T-helper 2 cell treated with Interferon-gamma antibody and Interleukin-4, amounts not matched to agents 100 ng/mL and 5 ng/mL, for 36 hours (primary cell): ENCODE measurements around the gene PSTPIP1. TPM values are rescaled to one million over a fixed set of nuclear protein-coding genes. Genes with fewer than 3 reads are reported as not detected.

ENCODE experiments used
- intact Hi-C: fragments of 100-400 bp; cut with micrococcal nuclease; formaldehyde crosslinking; loops from one replicate; pipeline ENCODE4 v1.15.1; 2023
- total RNA-seq: library from RNA; stranded (reverse); gene quantifications from 2 replicates; pipeline ENCODE4 v1.2.3, GENCODE V29; 2022

PSTPIP1 gene
- total RNA-seq, 1 donor from 2014 or later = 142 TPM

DNA sequence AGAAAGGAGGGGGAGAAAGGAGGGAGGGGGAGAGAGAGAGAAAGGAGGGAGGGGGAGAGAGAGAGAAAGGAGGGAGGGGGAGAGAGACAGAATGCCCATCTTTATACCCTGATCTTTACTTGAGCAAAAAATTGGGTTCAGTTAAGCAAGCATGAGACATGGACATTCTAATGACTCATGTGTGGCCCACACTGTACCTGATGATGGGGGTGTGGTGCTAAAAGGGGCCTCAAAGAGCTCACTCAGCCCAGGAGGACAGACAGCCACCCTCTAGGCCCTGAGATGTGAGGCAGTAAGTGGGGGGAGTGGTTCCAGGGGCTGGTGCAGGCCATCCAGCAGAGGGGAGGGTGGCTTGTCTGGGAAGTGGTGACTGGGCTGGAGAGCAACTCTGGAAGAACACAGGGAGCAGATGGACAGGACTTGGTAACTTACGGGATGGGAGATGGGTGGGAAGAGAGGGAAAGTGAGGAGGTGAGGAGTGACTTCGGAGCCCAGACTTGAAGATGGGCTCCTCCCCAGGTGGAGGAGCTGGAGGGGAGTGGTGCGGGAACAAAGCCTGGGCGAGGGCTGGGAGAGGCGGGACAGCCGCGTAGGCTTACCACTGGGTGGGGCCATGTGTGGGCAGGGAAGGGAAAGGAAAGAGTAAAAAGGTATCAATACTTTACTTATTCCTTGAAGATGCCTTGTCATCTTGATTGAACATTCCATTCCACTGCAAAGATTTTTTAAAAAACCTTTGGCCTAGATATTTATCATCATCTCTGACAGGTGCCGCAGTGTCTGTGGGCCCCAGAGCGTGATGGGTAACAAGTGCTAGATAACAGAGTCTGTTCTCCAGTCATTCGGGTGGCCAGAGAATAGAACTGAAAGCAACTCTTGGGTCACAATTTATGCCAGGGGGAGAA, 43.6 kb downstream of the PSTPIP1 start:
- intact Hi-C loops = no loop called here

DNA sequence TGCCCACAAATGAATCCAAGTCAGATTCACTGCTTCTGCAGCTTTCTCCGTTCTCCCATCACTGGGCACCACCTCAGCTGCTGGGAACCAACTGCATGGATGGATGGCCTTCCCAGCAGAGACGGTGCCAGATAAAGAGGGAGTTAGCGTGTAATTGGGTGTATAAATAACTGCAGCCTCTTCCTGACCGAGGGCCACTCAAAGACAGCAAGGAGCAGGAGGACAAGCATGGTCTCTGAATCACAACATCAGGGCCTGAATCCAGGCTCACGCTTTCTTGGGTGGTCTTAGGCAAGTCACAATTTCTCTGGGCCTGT, 44.2 kb downstream of the PSTPIP1 start:
- intact Hi-C loops = no loop called here

DNA sequence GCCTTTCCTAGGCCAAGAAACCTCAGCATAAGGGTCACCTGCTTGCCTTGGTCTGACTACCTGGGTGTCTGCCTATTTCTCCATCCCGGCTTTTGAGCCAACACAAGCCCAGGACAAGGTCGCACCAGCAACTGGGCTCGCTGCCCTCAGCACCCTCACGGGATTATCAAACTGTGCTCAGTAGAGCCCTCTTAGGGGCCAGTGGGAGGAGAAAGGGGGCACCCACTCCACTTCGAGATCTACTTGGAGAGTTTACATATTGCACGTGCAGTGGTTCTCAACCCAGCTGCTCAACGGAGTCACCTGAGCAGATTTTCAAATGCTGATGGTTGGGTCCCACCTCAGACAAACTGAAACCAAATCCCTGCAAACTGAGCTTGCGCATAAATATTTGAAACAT, 44.9 kb downstream of the PSTPIP1 start:
- intact Hi-C loops = no loop called here

DNA sequence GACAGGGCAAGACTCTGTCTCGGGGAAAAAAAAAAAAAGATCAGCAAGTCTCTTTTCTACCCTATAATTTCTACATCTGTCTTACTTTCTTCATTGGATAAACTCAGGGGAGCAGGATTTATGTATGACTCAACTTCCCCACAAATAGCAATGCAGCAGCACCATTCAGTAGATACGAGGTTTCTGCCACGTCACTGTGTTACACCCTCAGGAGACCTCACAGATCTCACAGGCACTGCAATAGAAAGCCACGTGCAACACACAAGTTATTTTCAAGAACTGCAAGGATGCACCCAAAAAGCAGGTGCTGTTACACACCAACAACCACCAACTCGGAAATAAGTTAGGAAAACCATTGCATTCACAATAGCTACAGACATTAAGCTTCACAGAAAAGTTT, 45.7 kb downstream of the PSTPIP1 start:
- intact Hi-C loops = no loop called here

DNA sequence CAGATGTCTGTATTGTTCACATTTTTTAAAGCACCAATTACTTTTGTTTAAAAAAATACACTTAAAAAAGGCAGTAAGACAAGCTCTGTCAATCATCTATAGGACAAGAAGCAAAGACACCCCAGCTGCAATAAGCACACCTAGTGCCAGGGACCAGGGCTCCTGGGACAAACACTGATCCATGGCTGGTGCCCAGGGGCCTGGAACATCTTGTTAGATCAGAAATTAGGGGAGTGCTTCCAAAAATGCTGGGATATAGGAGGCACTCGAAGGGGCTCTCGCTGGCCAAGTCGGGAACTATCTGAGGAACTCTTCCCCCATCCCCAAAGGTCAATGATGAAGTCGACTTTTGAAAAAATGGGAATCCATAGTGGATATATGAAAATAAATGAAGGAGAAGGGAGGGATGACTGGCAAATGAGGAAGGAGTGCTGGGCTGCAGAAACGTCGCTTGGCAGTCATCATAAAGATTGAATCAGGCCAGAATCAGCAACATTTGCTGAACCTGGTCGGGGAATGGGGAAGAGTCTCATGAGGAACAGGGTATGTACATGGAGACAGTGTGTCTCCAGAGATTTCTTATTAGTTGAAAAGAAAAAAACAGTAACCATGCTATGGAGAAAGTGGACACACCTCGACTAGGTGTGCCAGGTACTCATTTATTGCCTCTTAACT, 47.5 kb downstream of the PSTPIP1 start:
- intact Hi-C loops = no loop called here

DNA sequence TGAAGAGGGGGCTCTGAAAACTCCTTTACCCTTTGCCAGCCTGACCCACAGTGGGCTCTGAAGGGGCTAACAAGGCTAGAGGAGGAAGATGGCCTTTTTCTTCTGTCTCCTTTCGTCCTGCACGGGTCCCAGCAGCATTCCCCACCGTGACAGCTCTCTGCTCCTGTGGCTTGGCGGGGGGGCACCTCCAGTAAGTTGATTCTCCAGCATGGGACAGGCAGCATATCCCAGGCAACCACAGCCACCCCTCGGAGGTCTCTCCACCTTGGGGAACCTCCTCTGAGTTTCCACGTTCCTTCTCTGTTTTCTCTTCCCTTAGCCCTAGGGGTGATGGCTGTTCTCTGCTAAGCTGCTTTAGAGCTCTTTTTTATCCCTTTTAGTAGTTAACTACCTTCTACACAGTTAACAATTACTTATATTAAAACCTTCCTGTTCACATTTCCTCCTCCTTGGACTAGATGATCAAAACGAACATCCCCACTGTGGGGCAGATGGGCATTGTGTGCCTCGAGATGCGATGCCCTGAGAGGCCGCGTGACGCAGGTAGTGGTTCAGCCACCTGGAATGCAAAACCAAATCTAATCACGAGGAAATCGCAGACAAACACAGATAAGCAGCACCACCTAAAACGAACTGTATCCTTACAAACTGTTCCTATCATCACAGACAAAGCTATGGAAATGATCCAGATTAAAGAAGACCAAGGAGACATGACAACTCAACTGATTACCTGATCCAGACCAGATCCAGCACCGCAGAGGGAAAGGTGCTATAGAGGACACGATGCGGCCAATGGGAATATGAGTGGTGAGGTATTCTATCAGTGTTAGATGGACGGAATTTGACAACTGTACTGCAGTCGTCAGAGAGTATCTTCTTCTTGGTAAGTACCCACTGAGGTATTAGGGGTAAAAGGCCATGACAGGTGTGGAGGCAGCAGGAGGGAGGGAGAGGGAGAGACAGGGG, 48.3 kb downstream of the PSTPIP1 start:
- intact Hi-C loops = no loop called here

DNA sequence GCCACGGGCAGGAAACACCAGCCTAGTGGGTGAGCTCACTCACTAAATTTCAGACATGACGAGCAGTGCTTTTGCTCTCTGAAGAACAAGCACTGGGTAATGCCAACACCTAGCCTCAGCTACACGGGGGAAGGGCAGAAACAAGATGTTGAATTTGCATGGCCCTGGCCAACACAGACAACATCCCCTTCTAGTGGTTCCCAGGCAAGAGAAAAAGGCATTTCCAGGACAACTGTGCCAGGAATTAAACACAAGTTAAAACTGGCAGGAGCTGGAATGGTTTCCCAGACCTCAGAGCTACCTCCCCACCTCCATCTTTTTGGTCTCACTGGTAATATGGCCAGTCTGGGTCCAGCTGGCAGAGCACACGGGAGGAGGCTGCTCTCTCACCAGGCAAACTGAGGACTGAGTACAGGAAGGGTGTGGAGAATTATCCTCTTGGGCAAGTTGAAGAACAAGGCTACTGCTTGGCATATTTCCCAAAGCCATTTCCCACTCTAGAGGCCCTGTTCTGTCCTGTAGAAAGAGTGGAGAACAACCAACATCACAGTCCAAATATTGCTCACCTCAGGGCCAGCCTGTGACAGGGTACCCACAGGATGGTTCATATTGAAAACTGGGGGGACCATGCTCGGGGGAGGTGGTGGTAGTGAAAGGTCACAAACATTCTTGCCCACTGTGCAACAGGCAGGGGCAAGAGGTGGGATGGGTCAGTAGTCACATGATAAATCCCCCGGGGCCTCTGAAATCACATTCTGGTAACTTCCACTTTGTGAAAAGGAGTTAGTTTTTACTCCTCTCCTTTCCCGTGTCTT, 49.5 kb downstream of the PSTPIP1 start:
- intact Hi-C loops = no loop called here

DNA sequence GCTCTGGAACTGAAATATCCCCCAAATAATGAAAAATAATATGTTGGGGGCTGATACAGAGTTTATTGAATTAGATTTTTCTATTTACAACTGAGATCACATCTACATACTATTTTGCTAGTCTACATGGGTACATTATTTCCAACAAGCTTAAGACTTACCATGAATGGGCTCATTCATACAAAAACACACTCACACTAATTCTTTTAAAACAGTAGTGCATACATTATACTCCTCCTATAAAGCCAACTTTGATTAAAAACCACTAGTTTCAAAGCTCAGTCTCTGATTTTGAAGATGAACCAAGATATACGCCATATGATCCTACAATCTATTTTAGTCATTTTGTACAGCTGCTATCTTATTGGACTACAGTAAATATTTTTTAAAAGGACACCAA, 51.1 kb downstream of the PSTPIP1 start:
- intact Hi-C loops = no loop called here

DNA sequence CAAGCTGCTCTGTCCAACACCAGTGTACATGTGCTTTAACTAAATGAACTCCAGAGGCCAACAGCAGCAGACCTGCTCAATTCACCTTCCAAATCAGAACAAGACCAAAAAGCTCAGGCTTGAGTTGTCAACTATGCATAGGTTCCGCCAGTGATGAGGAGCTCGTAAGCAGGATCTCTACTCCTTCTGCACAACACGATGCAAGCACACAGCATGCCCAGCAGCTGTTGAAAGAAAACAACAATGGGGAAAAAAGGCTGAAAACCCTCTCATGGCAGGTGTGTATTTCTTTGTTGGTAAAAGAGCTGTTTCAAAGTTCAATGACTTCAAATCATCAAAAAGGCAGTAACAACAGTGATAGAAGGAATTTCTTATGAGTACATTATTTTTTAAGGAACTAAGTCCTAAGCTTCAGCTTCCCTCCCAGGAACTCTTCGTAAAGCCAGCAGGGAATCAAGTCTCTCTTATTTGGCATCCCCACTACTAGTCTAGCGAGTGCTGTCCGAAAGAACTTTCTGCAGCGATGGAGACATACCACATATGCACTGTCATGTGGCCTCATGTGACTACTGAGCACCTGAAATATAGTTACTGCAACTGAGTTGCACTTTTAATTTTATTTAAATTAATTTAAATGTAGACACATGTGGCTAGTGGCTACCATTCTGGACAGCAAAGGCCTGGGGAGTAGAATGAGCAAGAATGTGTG, 51.9 kb downstream of the PSTPIP1 start:
- intact Hi-C loops = no loop called here

DNA sequence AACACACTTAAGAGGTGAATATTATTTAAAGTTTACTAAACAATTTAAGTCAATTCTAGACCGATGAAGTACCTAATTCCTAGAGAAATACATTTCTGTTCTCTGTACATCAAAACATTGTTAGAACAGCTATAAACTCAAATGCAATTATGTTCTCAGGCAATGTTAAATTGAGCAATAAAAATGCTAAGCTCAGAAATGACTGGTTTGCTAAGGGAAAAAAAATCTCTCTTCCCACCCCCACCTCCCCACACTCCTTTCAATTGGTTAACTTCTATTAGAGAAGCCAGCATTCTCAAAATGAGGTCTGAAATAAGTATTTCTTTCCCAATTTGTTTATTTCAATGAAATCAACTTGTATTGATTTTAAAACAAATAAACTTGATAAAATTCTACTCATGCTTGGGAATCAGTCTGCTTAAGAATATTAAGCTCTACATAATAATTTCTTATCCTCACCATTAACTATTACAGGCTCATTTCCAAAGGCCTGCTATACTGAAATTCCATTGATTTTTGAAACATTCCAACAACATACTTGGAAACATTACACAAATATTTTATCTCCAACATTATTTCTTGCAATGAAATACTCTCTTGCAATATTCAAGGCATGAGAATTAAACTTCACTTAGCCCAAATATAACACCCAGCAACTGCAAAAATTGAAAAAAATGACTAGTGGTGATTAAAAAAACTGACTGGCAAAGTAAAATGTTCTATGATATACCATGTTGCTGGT, 53.4 kb downstream of the PSTPIP1 start:
- intact Hi-C loops = no loop called here

DNA sequence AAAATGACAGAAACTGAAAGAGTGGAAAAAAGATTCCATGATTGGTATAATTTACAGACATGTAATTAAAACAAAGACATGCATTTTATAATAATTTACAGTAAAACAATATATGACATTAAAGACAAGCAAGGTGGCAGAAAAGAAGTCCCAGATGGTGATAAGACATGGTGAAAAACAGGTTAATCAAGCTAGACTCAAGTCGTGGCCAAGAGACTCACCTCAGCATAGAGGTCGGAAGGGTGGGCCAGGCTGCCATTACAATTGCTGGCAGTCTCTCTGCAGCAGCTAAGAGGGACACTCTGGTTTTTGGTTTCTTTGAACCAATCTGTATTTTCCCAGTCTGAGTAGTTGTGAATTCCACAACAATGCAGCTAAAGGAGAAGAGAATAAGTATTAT, 57.6 kb downstream of the PSTPIP1 start:
- intact Hi-C loops = no loop called here

DNA sequence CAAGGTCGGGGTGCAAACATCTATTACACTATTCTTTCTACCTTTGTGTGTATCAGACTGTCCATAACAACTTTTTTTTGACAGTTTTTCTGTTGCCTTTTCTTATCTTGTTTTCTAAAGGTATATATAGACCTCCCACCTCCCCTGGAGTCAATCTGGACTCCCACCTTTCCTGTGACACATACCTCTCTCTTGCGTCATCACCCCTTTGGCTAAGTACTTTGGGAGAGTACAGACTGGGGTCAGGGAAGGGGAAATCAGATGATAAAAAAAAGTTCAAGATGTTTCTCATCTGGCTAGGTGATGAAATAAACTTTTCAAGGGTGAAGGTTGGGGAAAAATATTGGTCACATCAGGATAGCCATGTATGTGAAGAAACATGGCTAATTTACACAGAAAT, 58.8 kb downstream of the PSTPIP1 start:
- intact Hi-C loops = no loop called here

DNA sequence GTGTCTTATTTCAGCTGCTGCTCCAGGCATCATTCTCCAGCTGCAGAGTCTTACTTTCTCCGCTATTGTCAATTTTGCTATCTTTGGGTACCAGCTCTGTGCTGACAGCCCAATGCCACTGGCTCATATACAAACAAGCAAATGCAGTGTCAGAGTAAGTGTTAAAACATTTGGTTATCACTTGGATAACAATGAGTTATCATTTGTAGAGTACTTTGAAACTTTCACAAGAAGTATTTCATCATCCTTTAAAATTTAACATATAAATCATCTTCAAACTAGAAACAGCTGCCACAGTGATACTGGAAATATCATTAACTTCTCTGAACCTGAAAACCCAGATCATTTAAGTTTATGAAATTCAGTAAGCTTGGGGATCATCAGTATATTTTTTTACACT, 62.1 kb downstream of the PSTPIP1 start:
- intact Hi-C loops = no loop called here

DNA sequence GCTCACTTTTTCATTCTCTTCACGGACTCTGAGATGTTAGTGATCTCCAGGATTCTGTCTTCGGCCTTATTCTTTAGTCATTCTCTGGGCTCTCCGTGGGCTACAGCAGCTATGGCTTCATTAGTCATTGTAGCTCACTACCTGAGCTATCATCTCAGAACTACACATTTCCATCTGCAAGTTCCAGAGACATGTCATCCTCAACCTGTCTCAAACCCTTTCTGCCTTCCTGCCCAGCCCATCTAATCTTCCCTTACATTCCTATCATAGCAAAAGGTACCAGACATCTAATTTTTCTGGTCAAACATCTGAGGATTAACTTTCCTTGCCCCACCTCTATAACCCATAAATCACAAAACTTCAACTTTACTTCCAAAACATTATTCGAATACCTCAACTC, 62.8 kb downstream of the PSTPIP1 start:
- intact Hi-C loops = no loop called here

DNA sequence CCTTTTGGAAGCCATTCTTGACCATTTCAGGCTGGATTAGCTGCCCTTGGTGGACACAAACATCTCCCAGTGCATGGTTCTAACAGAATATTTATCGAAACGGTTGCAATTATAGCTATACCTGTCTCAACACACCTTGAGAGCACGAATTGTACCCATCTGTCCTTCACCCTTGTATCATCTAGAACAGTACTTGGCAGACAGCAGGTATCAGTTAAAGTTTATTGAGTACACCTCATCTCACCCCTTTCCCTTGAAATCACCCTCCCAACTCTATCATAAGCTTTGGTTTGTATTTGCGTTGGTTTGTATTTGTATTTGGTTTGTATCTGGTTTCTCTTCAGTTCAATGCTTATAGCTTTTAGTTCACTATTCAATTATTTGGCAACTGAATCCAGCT, 63.5 kb downstream of the PSTPIP1 start:
- intact Hi-C loops = no loop called here

DNA sequence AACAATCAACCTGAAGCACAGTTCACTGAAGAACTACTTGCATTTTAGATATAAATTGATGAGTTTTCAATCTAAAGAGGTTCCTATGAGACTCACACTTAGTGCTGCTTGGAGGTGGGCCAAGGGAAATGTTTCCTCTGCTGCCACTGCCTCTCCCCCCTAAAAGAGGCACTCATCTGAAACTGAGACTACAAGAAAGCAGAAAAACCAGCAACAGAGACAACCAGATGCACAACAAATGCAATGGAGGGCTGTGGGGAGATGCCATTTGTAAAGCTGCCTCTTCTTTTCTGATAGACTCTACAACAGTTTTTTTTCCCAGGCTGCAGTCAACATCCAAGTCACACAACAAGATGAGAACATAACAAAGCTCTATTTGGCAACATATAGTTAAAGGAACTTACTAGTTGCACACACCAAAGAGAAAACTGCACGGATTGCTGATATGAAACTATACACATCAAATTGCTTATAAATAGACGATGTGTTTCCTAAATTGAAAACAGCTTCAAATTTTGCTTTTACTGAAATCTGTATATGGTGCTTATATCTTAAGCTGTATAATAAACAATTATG, 64.9 kb downstream of the PSTPIP1 start:
- intact Hi-C loops = no loop called here

DNA sequence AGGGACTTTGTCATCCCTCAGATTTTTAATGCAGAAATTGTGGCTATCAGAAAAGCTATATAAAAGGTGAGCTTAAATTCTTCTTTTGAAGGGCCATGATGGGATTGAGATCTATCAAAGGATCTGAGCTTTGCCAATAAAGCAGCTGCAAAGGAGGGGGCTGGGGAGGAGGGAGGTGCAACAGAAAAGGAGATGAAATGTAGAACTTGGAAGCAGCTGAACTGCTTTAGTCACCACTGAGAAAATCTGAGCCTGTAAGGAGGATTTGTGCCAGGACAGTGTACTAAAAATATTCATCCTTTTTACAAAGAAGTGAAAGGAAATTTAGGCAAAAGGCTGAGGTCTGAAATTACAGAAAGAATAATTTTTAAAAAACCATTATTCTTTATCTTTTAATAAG, 65.6 kb downstream of the PSTPIP1 start:
- intact Hi-C loops = no loop called here

DNA sequence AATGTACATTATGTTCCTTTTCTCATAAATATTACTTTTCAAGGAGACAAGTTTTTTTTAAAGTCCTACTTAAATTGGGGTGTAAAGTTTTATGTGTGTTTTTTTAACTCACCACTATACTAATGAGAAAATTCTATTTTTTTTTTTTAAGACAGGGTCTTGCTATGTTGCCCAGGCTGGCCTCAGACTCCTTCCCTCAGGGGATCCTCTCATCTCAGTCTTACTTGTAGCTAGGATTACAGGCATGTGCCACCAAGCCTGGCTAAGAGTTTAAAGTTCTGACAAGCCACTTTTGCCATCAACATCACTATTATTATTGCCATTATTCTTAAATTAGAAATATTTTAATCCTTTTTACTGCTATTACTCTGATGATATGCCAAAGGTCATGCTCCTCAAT, 68.3 kb downstream of the PSTPIP1 start:
- intact Hi-C loops = no loop called here

DNA sequence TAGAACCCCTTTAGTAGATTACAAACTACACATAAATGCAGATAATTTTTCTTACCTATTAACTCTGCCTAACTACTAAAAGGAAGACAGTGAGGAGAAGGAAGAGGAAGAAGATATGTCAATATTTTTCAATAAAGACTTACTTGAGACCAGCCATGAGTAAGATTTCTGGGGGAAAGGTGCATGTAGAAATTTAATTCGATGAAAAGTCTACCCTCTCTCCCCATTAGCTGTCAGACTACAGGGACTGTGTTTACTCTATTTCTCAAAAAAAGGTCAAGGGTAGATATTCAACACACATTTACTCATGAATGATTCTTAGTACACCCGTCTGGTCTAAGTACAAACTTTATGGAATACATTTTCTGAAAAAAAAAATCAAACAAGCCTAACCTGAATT, 69.1 kb downstream of the PSTPIP1 start:
- intact Hi-C loops = no loop called here
